Measurements from ENCODE around the gene KCNJ15.

DNA sequence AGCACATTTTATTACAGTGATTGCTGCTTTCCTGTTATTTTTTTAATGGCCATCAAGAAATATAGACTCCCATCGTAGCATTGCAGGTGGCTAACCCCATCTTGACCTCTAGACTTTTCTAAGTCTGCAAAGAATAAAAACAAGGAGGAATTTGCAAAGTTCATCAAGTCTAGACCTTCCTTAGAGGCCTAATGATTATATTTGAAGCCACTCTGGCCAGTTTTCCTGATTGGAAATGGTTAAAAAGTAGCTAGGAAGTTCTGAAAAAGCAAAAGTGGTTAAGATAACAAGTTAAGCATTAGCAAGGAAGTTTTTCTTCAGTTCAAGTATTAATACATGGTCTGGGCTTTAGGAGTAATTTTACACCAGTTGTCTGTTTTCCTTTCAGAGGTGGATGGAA is 16.7 kb upstream of the KCNJ15 start:
- TF ChIP-seq POLR2A (IDR thresholded peaks at IDR 0.05; ENCODE audit: extremely low read depth, insufficient read length) = no peak
- TF ChIP-seq, protein P1, sequence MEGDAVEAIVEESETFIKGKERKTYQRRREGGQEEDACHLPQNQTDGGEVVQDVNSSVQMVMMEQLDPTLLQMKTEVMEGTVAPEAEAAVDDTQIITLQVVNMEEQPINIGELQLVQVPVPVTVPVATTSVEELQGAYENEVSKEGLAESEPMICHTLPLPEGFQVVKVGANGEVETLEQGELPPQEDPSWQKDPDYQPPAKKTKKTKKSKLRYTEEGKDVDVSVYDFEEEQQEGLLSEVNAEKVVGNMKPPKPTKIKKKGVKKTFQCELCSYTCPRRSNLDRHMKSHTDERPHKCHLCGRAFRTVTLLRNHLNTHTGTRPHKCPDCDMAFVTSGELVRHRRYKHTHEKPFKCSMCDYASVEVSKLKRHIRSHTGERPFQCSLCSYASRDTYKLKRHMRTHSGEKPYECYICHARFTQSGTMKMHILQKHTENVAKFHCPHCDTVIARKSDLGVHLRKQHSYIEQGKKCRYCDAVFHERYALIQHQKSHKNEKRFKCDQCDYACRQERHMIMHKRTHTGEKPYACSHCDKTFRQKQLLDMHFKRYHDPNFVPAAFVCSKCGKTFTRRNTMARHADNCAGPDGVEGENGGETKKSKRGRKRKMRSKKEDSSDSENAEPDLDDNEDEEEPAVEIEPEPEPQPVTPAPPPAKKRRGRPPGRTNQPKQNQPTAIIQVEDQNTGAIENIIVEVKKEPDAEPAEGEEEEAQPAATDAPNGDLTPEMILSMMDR (IDR thresholded peaks at IDR 0.05; ENCODE audit: low read depth, low read length) = no peak

Data from NB4 (cell line).